ENCODE measurements around the gene TOMM40. TPM values are rescaled to one million over a fixed set of nuclear protein-coding genes. Genes with fewer than 3 reads are reported as not detected.
A peak's percentile ranks its signal among the peaks of the same experiment; 100 is the strongest.

The TOMM40 gene
- total RNA-seq (10 to 100 TPM; 23.5 to 63.9 (median 43.7) TPM), polyA plus RNA-seq (10 to 100 TPM; 11.1 to 23.1 TPM)
- long read RNA-seq, donor 1, transcript TOMM40-203 (9 exons, 1,725 nt), result major isoform, 7 of 18 reads
- long read RNA-seq, donor 1, partial matches to known transcripts, result 5 of 18 reads
- long read RNA-seq, donor 1, other reads (novel, unspliced or antisense), result 5 of 18 reads
- long read RNA-seq, donor 2, transcript TOMM40-202 (10 exons, 1,709 nt), result major isoform, 16 of 42 reads
- long read RNA-seq, donor 2, transcript TOMM40-203 (9 exons, 1,725 nt), result minor isoform, 8 of 42 reads
- long read RNA-seq, donor 2, transcript TOMM40-201 (10 exons, 1,707 nt), result minor isoform, 7 of 42 reads
- long read RNA-seq, donor 2, partial matches to known transcripts, result 11 of 42 reads
- long read RNA-seq, donor 2, other reads (novel, unspliced or antisense), result 0 of 42 reads
- long read RNA-seq, donor 3, transcript TOMM40-203 (9 exons, 1,725 nt), result minor isoform, 31 of 199 reads
- long read RNA-seq, donor 3, transcript TOMM40-201 (10 exons, 1,707 nt), result minor isoform, 28 of 199 reads
- long read RNA-seq, donor 3, transcript TOMM40-207 (9 exons, 3,415 nt), result minor isoform, 5 of 199 reads
- long read RNA-seq, donor 3, transcript TOMM40-202 (10 exons, 1,709 nt), result major isoform, 118 of 199 reads
- long read RNA-seq, donor 3, partial matches to known transcripts, result 6 of 199 reads
- long read RNA-seq, donor 3, other reads (novel, unspliced or antisense), result 11 of 199 reads

DNA sequence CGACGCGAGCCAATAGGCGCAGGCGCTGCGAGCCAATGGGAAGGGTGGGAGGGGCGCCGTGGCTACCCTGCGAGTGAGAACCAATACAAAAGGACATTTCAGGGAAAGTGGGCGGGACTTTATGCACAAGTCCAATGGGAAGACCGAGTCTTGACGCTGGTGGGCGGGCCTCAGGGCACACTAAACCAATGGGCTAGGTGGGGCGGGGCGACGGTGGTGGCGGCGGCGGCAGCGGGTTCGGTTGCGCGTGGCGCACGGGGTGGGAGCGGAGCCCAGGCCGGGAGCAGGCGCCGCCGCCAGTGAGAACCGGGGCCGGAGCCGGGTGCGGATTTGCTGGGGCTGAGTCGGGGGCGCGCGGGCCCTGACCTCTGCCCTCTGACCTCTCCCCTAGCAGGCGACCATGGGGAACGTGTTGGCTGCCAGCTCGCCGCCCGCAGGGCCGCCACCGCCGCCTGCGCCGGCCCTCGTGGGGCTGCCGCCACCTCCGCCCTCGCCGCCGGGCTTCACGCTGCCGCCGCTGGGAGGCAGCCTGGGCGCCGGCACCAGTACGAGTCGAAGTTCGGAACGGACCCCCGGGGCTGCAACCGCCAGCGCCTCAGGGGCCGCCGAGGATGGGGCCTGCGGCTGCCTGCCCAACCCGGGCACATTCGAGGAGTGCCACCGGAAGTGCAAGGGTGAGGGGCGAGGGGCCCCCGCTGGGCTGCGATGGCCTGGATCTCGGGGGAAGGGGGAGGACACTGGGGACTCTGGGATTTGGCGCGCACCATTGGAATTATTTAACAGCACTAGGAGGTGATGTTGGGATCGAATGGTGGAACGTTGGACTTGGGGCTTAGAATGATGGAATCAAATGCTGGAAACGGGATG is at the start of gene TOMM40:
Gene TOMM40 (plus strand): TSS at position 239 of the 867 bp plus-strand sequence. CDS start 162 bp downstream, at position 401.
- WGBS, 3 donors, result 0 to 1% (median 1%) methylated on average over 59 to 81 of the region's 81 CpGs
- Histone ChIP-seq H3K36me3 (no peaks in the 10 kb centered on the region), H3K4me1 (ENCODE audit: insufficient read depth) (peaks cover 12% of the 10 kb centered on the region), H3K9me3 (no peaks in the 10 kb centered on the region), H3K4me3 (peak within 1 kb of the TSS; percentile 62), H3K27me3 (no peaks in the 10 kb centered on the region), H3K27ac (peak within 1 kb of the TSS; percentile 89 to 91)
- peak in 4 of 5 donors; percentile 100 for DNase-seq
- no peak for TF ChIP-seq EP300 (IDR thresholded peaks at IDR 0.05)
- TF ChIP-seq POLR2A (IDR thresholded peaks at IDR 0.05), result peak; percentile 50
- TF ChIP-seq CTCF (IDR thresholded peaks at IDR 0.05), result peak in 2 of 3 donors; percentile 14 to 33
- intact Hi-C loops (cut with DNase I), result loop anchor here in 1 of 4 donors (1.0 kb wide), 1 partner anchor 45 kb away; the partner anchor contains the start of gene NECTIN2

GRCh38 chr19:44845286-44845611 is 45.8 kb upstream of the TOMM40 start:
- Histone ChIP-seq H3K27ac (peak overlapping the region in 1 of 2 donors; percentile 53), H3K4me3 (peak overlapping the region; percentile 100), H3K36me3 (no peaks in the 10 kb centered on the region), H3K9me3 (no peaks in the 10 kb centered on the region), H3K27me3 (no peaks in the 10 kb centered on the region), H3K4me1 (ENCODE audit: insufficient read depth) (peaks cover 6% of the 10 kb centered on the region)
- TF ChIP-seq EP300 (IDR thresholded peaks at IDR 0.05), result no peak
- no peak for TF ChIP-seq POLR2A (IDR thresholded peaks at IDR 0.05)
- TF ChIP-seq CTCF (IDR thresholded peaks at IDR 0.05), result no peak
- WGBS, 3 donors, result 3 to 10% (median 5%) methylated on average over 12 of the region's 12 CpGs
- intact Hi-C loops (cut with DNase I), result loop anchor here in 2 of 4 donors (2.0 kb wide), 2 partner anchors 42 to 44 kb away; no protein-coding TSS in a partner anchor
- peak in 2 of 5 donors; percentile 68 to 74 for DNase-seq

DNA sequence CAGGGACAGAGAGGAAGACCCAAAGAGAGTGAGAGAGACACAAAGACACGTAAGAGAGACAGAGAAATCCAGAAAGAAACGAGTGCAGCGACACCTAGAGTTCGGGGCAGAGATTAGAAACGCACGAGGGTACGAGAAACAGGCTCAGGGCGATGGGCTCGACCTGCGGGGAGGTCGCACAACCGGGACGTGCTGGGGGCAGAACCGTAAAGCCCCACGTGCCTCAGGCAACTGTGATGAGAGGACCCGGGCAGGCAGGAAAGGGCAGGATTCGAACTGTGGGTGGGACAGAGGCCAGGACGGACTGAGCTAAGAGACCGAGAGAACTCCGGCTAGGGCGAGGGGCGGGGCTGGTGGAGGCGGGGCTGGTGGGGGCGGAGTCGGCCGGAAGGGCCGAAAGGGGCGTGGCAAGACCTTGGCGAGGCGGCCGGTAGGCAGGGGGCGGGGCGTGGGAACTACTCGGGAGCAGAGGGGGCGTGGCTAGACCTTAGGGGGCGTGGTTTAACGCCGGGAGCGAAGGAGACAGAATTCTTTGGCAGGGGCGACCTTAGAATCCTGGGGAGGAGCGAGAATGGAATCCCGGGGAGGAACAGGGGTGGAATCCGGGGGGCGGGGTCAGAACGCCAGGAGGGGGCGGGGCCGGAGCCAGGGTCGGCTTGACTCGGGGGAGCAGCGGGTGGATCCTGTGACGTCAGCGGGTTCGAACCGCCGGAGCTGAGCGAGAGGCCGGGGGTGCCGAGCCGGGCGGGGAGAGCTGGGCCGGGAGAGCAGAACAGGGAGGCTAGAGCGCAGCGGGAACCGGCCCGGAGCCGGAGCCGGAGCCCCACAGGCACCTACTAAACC is 45.2 kb upstream of the TOMM40 start, which contains the start of gene NECTIN2:
Gene NECTIN2 (plus strand): TSS at position 686 of the 843 bp plus-strand sequence. CDS start 229 bp downstream, outside the sequence.
- peak; percentile 34 for TF ChIP-seq EP300 (IDR thresholded peaks at IDR 0.05)
- peak; percentile 93 for TF ChIP-seq POLR2A (IDR thresholded peaks at IDR 0.05)
- peak; percentile 26 to 90 (median 83) for TF ChIP-seq CTCF (IDR thresholded peaks at IDR 0.05)
- WGBS, 3 donors, result 1% methylated on average over 61 to 67 of the region's 67 CpGs
- Histone ChIP-seq H3K4me1 (ENCODE audit: insufficient read depth) (peaks cover 6% of the 10 kb centered on the region), H3K4me3 (peak within 1 kb of the TSS; percentile 100), H3K36me3 (no peaks in the 10 kb centered on the region), H3K27ac (peak within 1 kb of the TSS; percentile 88 to 93), H3K27me3 (no peaks in the 10 kb centered on the region), H3K9me3 (no peaks in the 10 kb centered on the region)
- DNase-seq, result peak; percentile 100
- intact Hi-C loops (cut with DNase I), result loop anchor here in 3 of 4 donors (1.0 to 2.0 kb wide), 3 partner anchors 43 to 45 kb away; partner anchors contain the start of gene TOMM40 (in 1 of the 3)
